HEK293 (cell line): Measurements from ENCODE around the gene EFNB1.

Experiments used
- CTCF ChIA-PET: fragments of 350-600 bp; formaldehyde crosslinking; extraction: SDS; loops from one replicate; lab custom pipeline; 2021; ENCODE audit warnings: antibody characterized with exemption; lab: Yijun Ruan, JAX
- POLR2A ChIA-PET: fragments of 300-600 bp; formaldehyde crosslinking; extraction: SDS; loops from one replicate; lab custom pipeline; 2020; ENCODE audit warnings: antibody characterized with exemption, inconsistent platforms; lab: Yijun Ruan, JAX
- H3K27ac ChIP-seq: fragments of 200-500 bp; sonication (Bioruptor generic); 2 replicates; pipeline ENCODE4 v1.5.1; 2014; ENCODE audit warnings: low read depth, low read length, control low read depth, inconsistent platforms; ENCODE audit errors: extremely low read depth
- H3K36me3 ChIP-seq, 2 experiments: fragments of 200-500 bp in 1 of 2; sonication (Bioruptor generic) in 1 of 2; 1 replicate in 1 of 2; 2 replicates in 1 of 2; pipeline ENCODE4 v1.5.1; 2014 to 2017; ENCODE audit warnings: inconsistent platforms in 2 of 2, low read length in 2 of 2; ENCODE audit not compliant: control insufficient read depth in 2 of 2, insufficient read depth in 1 of 2
- H3K4me1 ChIP-seq: fragments of 200-500 bp; sonication (Bioruptor generic); 2 replicates; pipeline ENCODE4 v1.5.1; 2014; ENCODE audit warnings: mild to moderate bottlenecking, low read length, inconsistent platforms; ENCODE audit not compliant: control insufficient read depth, insufficient read depth
- H3K4me3 ChIP-seq: 2 replicates; pipeline ENCODE4 v1.5.1; 2011; ENCODE audit warnings: low read depth, mild to moderate bottlenecking, control low read depth, low read length, moderate library complexity
- H3K9me3 ChIP-seq: fragments of 200-500 bp; sonication (Bioruptor generic); 2 replicates; pipeline ENCODE4 v1.5.1; 2014; ENCODE audit warnings: low read depth, low read length, inconsistent platforms; ENCODE audit not compliant: control insufficient read depth, insufficient read depth
- IKZF3 ChIP-seq: fragments of 450-650 bp; IDR thresholded peaks from 2 replicates; pipeline ENCODE4 v1.5.0; 2018; ENCODE audit warnings: missing biosample characterization, mild to moderate bottlenecking, missing genetic modification characterization, moderate library complexity
- SCRT2 ChIP-seq: fragments of 450-650 bp; formaldehyde crosslinking; IDR thresholded peaks from 2 replicates; pipeline ENCODE4 v1.5.1; 2016; ENCODE audit warnings: missing biosample characterization, missing genetic modification characterization
- SP7 ChIP-seq: fragments of 450-650 bp; formaldehyde crosslinking; IDR thresholded peaks from 2 replicates; pipeline ENCODE4 v1.5.1; 2016; ENCODE audit warnings: missing biosample characterization, missing genetic modification characterization
- ZBTB20 ChIP-seq: fragments of 450-650 bp; formaldehyde crosslinking; IDR thresholded peaks from 2 replicates; pipeline ENCODE4 v1.5.1; 2016; ENCODE audit warnings: missing biosample characterization, missing genetic modification characterization
- ZFP3 ChIP-seq: fragments of 450-650 bp; formaldehyde crosslinking; IDR thresholded peaks from 2 replicates; pipeline ENCODE4 v1.5.1; 2016; ENCODE audit warnings: low read depth, missing biosample characterization, missing genetic modification characterization
- ZNF211 ChIP-seq: fragments of 450-650 bp; formaldehyde crosslinking; IDR thresholded peaks from 2 replicates; pipeline ENCODE4 v1.5.1; 2016; ENCODE audit warnings: low read depth, missing biosample characterization, missing genetic modification characterization
- ZNF274 ChIP-seq, 2 experiments: fragments of 200-500 bp in 1 of 2; fragments of 450-650 bp in 1 of 2; sonication (Bioruptor generic) in 1 of 2; formaldehyde crosslinking in 1 of 2; IDR thresholded peaks; 2 replicates each; pipeline versions ENCODE4 v1.5.1 to v1.6.1; 2014 to 2016; ENCODE audit warnings: borderline replicate concordance in 1 of 2, inconsistent platforms in 1 of 2, low read length in 1 of 2, missing biosample characterization in 1 of 2, missing genetic modification characterization in 1 of 2
- ZNF426 ChIP-seq: fragments of 450-650 bp; formaldehyde crosslinking; IDR thresholded peaks from 2 replicates; pipeline ENCODE4 v1.5.1; 2017; ENCODE audit warnings: missing biosample characterization, missing genetic modification characterization, mild to moderate bottlenecking, inconsistent platforms, moderate library complexity
- ZNF585B ChIP-seq: fragments of 450-650 bp; formaldehyde crosslinking; IDR thresholded peaks from 2 replicates; pipeline ENCODE4 v1.5.1; 2016; ENCODE audit warnings: missing biosample characterization, missing genetic modification characterization
- ZNF610 ChIP-seq: fragments of 450-650 bp; formaldehyde crosslinking; IDR thresholded peaks from 2 replicates; pipeline ENCODE4 v1.5.1; 2016; ENCODE audit warnings: missing biosample characterization, missing genetic modification characterization, borderline replicate concordance
- TF ChIP-seq, protein P1 (sequence below): fragments of 450-650 bp; formaldehyde crosslinking; IDR thresholded peaks from 2 replicates; pipeline ENCODE4 v1.5.0; 2017; ENCODE audit warnings: missing biosample characterization, missing genetic modification characterization, borderline replicate concordance
- TF ChIP-seq, protein P2 (sequence below): fragments of 450-650 bp; formaldehyde crosslinking; conservative IDR thresholded peaks from 2 replicates; pipeline ENCODE4 v1.5.1; 2016; ENCODE audit warnings: low read depth, missing biosample characterization, missing genetic modification characterization

Gene EFNB1

DNA sequence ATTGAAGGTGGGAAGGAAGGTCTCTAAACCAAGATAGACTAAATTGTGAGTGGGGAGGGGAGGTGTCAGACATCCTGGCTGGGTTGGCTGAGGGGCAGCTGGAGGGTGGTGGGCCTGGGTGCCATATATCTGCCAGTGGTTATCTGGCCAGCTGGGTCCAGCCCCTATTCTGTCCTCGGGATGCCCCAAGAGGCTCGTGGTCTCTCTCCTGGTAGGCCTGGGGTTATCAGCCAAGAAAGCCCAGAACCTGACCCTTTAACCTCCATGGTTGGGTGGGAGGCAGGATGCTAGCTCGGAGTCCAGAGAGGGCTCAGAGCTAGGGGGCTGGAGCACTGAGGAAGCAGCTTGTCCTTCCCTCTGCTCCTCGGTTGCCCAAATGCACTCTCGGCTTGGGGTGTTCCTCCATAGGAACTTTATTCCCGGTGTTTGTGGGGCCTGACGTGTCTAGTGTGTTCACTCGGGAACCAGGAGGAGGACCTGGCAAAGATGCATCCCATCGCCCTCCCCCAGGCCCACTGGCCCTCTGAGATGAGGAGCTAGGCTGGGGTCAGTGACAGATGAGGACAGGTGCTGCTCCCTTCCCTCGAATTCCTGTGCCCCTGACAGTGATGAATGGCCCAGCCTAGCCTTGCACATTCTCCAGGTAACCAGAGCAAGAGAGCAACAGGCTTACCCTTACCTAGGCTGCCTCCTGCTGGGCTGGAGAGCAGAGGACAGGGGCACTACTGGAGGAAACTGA lies 5.2 kb upstream of the EFNB1 start:
- Histone ChIP-seq H3K4me3 (no peak overlapping the region), H3K9me3 (no peaks in the 10 kb centered on the region), H3K27ac (no peak overlapping the region), H3K36me3 (no peaks in the 10 kb centered on the region), H3K4me1 (no peaks in the 10 kb centered on the region)
- TF ChIP-seq ZFP3 (tag by site-specific recombination), result no peak
- peak; percentile 60; the same call in 1 of the 2 replicates for TF ChIP-seq SCRT2 (tag by site-specific recombination)
- CTCF ChIA-PET, result interaction anchor here (0.6 to 4.0 kb wide), 15 partner anchors 16 to 643 kb away, joined by 3 to 33 read pairs (median 6); no protein-coding TSS in a partner anchor
- POLR2A ChIA-PET, result interaction anchor here (0.6 to 1.3 kb wide), 2 partner anchors 9 to 283 kb away, joined by 3 to 5 read pairs; no protein-coding TSS in a partner anchor

DNA sequence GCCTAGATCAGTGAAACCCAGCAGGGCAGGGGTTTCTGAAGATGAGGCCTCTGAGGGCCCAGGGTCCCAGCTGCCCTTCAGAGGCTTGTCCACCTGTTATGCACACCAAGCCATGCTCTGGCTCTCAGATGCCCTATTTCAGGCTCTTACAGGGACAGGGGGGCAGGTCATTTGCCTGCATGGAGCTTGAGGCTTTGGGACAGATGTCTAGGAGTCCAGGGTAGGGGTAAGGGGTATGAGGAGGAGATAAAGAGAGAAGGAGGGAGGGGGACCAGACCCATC lies 4.7 kb upstream of the EFNB1 start:
- no peaks in the 10 kb centered on the region for H3K36me3 ChIP-seq
- ChIA-PET CTCF (interaction anchor here (0.6 to 4.0 kb wide), 7 partner anchors 41 to 643 kb away, joined by 3 to 33 read pairs (median 16); no protein-coding TSS in a partner anchor), POLR2A (interaction anchor here (0.6 kb wide), 1 partner anchor 9 kb away, joined by 5 read pairs; no protein-coding TSS in a partner anchor)
- H3K4me3 ChIP-seq, result no peak overlapping the region
- H3K9me3 ChIP-seq, result no peaks in the 10 kb centered on the region
- H3K27ac ChIP-seq, result no peak overlapping the region
- no peaks in the 10 kb centered on the region for H3K4me1 ChIP-seq
- TF ChIP-seq ZBTB20 (tag by site-specific recombination), result no peak
- no peak for TF ChIP-seq ZNF585B (tag by site-specific recombination)

DNA sequence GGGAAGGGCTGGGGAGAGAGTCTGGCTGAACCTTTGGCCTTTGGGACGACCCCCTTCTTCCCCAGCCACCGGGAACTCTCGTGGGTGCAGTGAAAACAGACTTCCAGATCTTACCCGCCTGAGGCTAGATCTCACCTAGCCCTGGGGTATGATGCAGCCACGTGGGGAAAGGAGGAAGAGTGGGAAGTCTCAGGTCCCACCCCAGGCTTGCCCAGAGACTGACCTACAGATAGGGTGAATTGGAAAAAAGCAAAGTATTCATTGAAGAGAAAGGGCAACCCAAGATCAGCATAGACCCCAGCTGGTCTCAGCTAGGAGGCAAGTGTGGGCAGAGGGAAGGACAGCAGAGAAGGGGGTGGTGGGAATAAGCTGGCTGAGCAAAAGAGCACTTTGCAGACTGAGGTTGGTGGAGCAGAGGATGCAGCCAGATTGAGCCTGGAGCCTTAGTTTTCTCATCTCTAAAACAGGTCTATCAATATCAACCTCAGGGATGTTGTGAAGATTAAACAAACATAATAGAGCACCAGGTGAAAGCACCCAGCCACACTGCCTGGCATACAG lies 4.2 kb upstream of the EFNB1 start:
- TF ChIP-seq, protein P1, sequence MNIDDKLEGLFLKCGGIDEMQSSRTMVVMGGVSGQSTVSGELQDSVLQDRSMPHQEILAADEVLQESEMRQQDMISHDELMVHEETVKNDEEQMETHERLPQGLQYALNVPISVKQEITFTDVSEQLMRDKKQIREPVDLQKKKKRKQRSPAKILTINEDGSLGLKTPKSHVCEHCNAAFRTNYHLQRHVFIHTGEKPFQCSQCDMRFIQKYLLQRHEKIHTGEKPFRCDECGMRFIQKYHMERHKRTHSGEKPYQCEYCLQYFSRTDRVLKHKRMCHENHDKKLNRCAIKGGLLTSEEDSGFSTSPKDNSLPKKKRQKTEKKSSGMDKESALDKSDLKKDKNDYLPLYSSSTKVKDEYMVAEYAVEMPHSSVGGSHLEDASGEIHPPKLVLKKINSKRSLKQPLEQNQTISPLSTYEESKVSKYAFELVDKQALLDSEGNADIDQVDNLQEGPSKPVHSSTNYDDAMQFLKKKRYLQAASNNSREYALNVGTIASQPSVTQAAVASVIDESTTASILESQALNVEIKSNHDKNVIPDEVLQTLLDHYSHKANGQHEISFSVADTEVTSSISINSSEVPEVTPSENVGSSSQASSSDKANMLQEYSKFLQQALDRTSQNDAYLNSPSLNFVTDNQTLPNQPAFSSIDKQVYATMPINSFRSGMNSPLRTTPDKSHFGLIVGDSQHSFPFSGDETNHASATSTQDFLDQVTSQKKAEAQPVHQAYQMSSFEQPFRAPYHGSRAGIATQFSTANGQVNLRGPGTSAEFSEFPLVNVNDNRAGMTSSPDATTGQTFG (tag by site-specific recombination), result no peak
- TF ChIP-seq ZNF426 (tag by site-specific recombination) (no peak), SCRT2 (tag by site-specific recombination) (no peak), ZNF610 (tag by site-specific recombination) (no peak), ZNF211 (tag by site-specific recombination) (no peak), SP7 (tag by site-specific recombination) (no peak), IKZF3 (tag by site-specific recombination) (no peak), ZNF274 (IDR thresholded peaks at IDR 0.05; ENCODE audit: low read length) (no peak), ZNF274 (tag by site-specific recombination; IDR thresholded peaks at IDR 0.05; ENCODE audit: borderline replicate concordance) (no peak)
- TF ChIP-seq, protein P2, sequence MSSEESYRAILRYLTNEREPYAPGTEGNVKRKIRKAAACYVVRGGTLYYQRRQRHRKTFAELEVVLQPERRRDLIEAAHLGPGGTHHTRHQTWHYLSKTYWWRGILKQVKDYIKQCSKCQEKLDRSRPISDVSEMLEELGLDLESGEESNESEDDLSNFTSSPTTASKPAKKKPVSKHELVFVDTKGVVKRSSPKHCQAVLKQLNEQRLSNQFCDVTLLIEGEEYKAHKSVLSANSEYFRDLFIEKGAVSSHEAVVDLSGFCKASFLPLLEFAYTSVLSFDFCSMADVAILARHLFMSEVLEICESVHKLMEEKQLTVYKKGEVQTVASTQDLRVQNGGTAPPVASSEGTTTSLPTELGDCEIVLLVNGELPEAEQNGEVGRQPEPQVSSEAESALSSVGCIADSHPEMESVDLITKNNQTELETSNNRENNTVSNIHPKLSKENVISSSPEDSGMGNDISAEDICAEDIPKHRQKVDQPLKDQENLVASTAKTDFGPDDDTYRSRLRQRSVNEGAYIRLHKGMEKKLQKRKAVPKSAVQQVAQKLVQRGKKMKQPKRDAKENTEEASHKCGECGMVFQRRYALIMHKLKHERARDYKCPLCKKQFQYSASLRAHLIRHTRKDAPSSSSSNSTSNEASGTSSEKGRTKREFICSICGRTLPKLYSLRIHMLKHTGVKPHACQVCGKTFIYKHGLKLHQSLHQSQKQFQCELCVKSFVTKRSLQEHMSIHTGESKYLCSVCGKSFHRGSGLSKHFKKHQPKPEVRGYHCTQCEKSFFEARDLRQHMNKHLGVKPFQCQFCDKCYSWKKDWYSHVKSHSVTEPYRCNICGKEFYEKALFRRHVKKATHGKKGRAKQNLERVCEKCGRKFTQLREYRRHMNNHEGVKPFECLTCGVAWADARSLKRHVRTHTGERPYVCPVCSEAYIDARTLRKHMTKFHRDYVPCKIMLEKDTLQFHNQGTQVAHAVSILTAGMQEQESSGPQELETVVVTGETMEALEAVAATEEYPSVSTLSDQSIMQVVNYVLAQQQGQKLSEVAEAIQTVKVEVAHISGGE, result no peak
- no peaks in the 10 kb centered on the region for H3K36me3 ChIP-seq
- no peaks in the 10 kb centered on the region for H3K9me3 ChIP-seq
- no peaks in the 10 kb centered on the region for H3K4me1 ChIP-seq
- H3K4me3 ChIP-seq, result no peak overlapping the region
- H3K27ac ChIP-seq, result no peak overlapping the region
- CTCF ChIA-PET, result interaction anchor here (0.6 to 3.1 kb wide), 7 partner anchors 42 to 638 kb away, joined by 3 to 29 read pairs (median 7); no protein-coding TSS in a partner anchor
- POLR2A ChIA-PET, result no interaction called here
